HG02642 (cell line): Measurements from ENCODE around the gene MYOM1.
"Not testable (repeated sequence)": the region's sequence is repeated elsewhere in the genome, so short reads cannot be mapped to it uniquely, and the experiment has no call there.

Experiments used
- ATAC-seq: cut with Tn5 transposase; IDR thresholded peaks from one replicate; pipeline ENCODE4 v1.9.1; 2021; ENCODE audit warnings: mild to moderate bottlenecking; ENCODE audit not compliant: unreplicated experiment, poor library complexity

MYOM1 gene

GRCh38 chr18:3062798-3063680 is 156.7 kb downstream of the MYOM1 start:
- peak; percentile 58 for ATAC-seq

- ATAC-seq: no peak
Measured at GRCh38 chr18:3061581-3062312, 158.0 kb downstream of the MYOM1 start.

GRCh38 chr18:3060667-3061580 is 158.8 kb downstream of the MYOM1 start:
- no peak for ATAC-seq

- no peak for ATAC-seq
Measured at GRCh38 chr18:3059272-3059671, 160.5 kb downstream of the MYOM1 start.

- no peak for ATAC-seq
Measured at GRCh38 chr18:3058328-3059191, 161.2 kb downstream of the MYOM1 start.

- ATAC-seq: no peak
Measured at GRCh38 chr18:3057526-3057925, 162.2 kb downstream of the MYOM1 start.

- no peak for ATAC-seq
Measured at GRCh38 chr18:3056311-3056710, 163.5 kb downstream of the MYOM1 start.

GRCh38 chr18:3055816-3056215 is 164.0 kb downstream of the MYOM1 start:
- no peak for ATAC-seq

GRCh38 chr18:3055186-3055728 is 164.5 kb downstream of the MYOM1 start:
- no peak for ATAC-seq

GRCh38 chr18:3054780-3055179 is 165.0 kb downstream of the MYOM1 start:
- no peak for ATAC-seq

GRCh38 chr18:3054214-3054613 is 165.6 kb downstream of the MYOM1 start:
- no peak for ATAC-seq

- no peak for ATAC-seq
Measured at GRCh38 chr18:3053081-3053480, 166.7 kb downstream of the MYOM1 start.

- no peak for ATAC-seq
Measured at GRCh38 chr18:3052411-3052758, 167.4 kb downstream of the MYOM1 start.

- no peak for ATAC-seq
Measured at GRCh38 chr18:3051718-3052410, 167.9 kb downstream of the MYOM1 start.

- ATAC-seq: not testable (repeated sequence)
Measured at GRCh38 chr18:3049897-3050454, 169.8 kb downstream of the MYOM1 start.

GRCh38 chr18:3048820-3049349 is 170.9 kb downstream of the MYOM1 start:
- no peak for ATAC-seq

- no peak for ATAC-seq
Measured at GRCh38 chr18:3048121-3048520, 171.6 kb downstream of the MYOM1 start.

- peak; percentile 57 for ATAC-seq
Measured at GRCh38 chr18:3046216-3046808, 173.5 kb downstream of the MYOM1 start.
